Stimulated activated CD8-positive, alpha-beta memory T cell treated with anti-CD3 and anti-CD28 coated beads, Interleukin-4, amount 100 ng/mL, for 24 hours (primary cell): Measurements from ENCODE around the gene VWA8.
"Not testable (repeated sequence)": the region's sequence is repeated elsewhere in the genome, so short reads cannot be mapped to it uniquely, and the experiment has no call there.

Experiments used
- DNase-seq: peaks from one replicate; pipeline ENCODE4 v3.0.0-alpha.2; 2020; ENCODE audit warnings: low read depth

VWA8 gene

GRCh38 chr13:41647699-41648313 lies 313.1 kb downstream of the VWA8 start:
- DNase-seq = not testable (repeated sequence)

- DNase-seq = no peak
Measured at GRCh38 chr13:41645331-41645730, 315.6 kb downstream of the VWA8 start.

GRCh38 chr13:41644742-41645141 lies 316.2 kb downstream of the VWA8 start:
- DNase-seq = no peak

- DNase-seq = no peak
Measured at GRCh38 chr13:41643507-41643906, 317.4 kb downstream of the VWA8 start.

GRCh38 chr13:41641961-41642360 lies 318.9 kb downstream of the VWA8 start:
- no peak for DNase-seq

- DNase-seq = no peak
Measured at GRCh38 chr13:41641429-41641828, 319.5 kb downstream of the VWA8 start.

GRCh38 chr13:41639955-41640780 lies 320.7 kb downstream of the VWA8 start:
- DNase-seq = no peak

- DNase-seq = no peak
Measured at GRCh38 chr13:41639237-41639904, 321.5 kb downstream of the VWA8 start.

- DNase-seq = no peak
Measured at GRCh38 chr13:41637586-41637985, 323.3 kb downstream of the VWA8 start.

- not testable (repeated sequence) for DNase-seq
Measured at GRCh38 chr13:41637032-41637431, 323.9 kb downstream of the VWA8 start.

GRCh38 chr13:41636590-41636989 lies 324.3 kb downstream of the VWA8 start:
- DNase-seq = not testable (repeated sequence)

GRCh38 chr13:41634407-41634806 lies 326.5 kb downstream of the VWA8 start:
- no peak for DNase-seq

- no peak for DNase-seq
Measured at GRCh38 chr13:41633776-41634175, 327.1 kb downstream of the VWA8 start.

GRCh38 chr13:41631296-41631965 lies 329.5 kb downstream of the VWA8 start:
- DNase-seq = no peak

GRCh38 chr13:41627425-41627824 lies 333.5 kb downstream of the VWA8 start:
- DNase-seq = no peak

GRCh38 chr13:41624041-41624440 lies 336.9 kb downstream of the VWA8 start:
- no peak for DNase-seq

- no peak for DNase-seq
Measured at GRCh38 chr13:41622432-41623429, 338.2 kb downstream of the VWA8 start.

GRCh38 chr13:41621716-41622431 lies 339.0 kb downstream of the VWA8 start:
- DNase-seq = no peak

- DNase-seq = not testable (repeated sequence)
Measured at GRCh38 chr13:41617633-41618032, 343.3 kb downstream of the VWA8 start.

- DNase-seq = no peak
Measured at GRCh38 chr13:41616151-41616550, 344.8 kb downstream of the VWA8 start.

GRCh38 chr13:41615528-41615855 lies 345.4 kb downstream of the VWA8 start:
- no peak for DNase-seq
